MCF 10A (cell line): Measurements from ENCODE around the gene KDM4C. TPM values are rescaled to one million over a fixed set of nuclear protein-coding genes. Genes with fewer than 3 reads are reported as not detected.

Source experiments
- BruUV-seq: library from RNA; stranded (reverse); fragments of 400-500 nt; replicated peaks from 2 replicates; lab custom pipeline; 2021; lab: Mats Ljungman, UMichigan
- CTCF ChIA-PET: fragments of 300-600 bp; sonication (Branson Sonifier 250); formaldehyde crosslinking; extraction: SDS; loops from one replicate; lab custom pipeline; 2021; ENCODE audit warnings: antibody characterized with exemption, inconsistent platforms; lab: Yijun Ruan, JAX
- POLR2A ChIA-PET: fragments of 300-600, 350-650 bp; sonication (Branson Sonifier 250); formaldehyde crosslinking; extraction: SDS; loops from one replicate; lab custom pipeline; 2020; ENCODE audit warnings: antibody characterized with exemption, inconsistent platforms; lab: Yijun Ruan, JAX
- DNase-seq: peaks from one replicate; pipeline ENCODE4 v3.0.0-alpha.2; 2018; ENCODE audit not compliant: unreplicated experiment
- H3K27ac Mint-ChIP-seq: one replicate; pipeline ENCODE4 v1.8.0; 2022; ENCODE audit warnings: mild to moderate bottlenecking, low read depth, mixed read lengths; ENCODE audit not compliant: unreplicated experiment
- H3K27me3 Mint-ChIP-seq: one replicate; pipeline ENCODE4 v1.8.0; 2022; ENCODE audit warnings: mixed read lengths; ENCODE audit not compliant: insufficient read depth, unreplicated experiment
- H3K36me3 Mint-ChIP-seq: one replicate; pipeline ENCODE4 v1.8.0; 2022; ENCODE audit warnings: mild to moderate bottlenecking, moderate library complexity, mixed read lengths; ENCODE audit not compliant: insufficient read depth, unreplicated experiment
- H3K4me1 Mint-ChIP-seq: one replicate; pipeline ENCODE4 v1.8.0; 2022; ENCODE audit warnings: mixed read lengths; ENCODE audit not compliant: insufficient read depth, unreplicated experiment
- H3K4me3 Mint-ChIP-seq: one replicate; pipeline ENCODE4 v1.8.0; 2022; ENCODE audit warnings: mild to moderate bottlenecking, moderate library complexity, mixed read lengths; ENCODE audit not compliant: unreplicated experiment
- H3K9me3 Mint-ChIP-seq: one replicate; pipeline ENCODE4 v1.8.0; 2022; ENCODE audit warnings: mixed read lengths; ENCODE audit not compliant: unreplicated experiment
- intact Hi-C: fragments of 100-400 bp; cut with micrococcal nuclease; formaldehyde crosslinking; loops from 2 replicates; pipeline ENCODE4 v1.14.1; 2022
- total RNA-seq: library from RNA; stranded (reverse); gene quantifications from 2 replicates; pipeline ENCODE4 v1.2.3, GENCODE V29; 2022
- TF ChIP-seq, protein P1 (sequence below): fragments of 200-600 bp; IDR thresholded peaks from one replicate; pipeline ENCODE4 v1.8.0; 2022; ENCODE audit warnings: antibody characterized with exemption, mild to moderate bottlenecking; ENCODE audit not compliant: unreplicated experiment

The KDM4C gene
- total RNA-seq, 1 experiment from 2014 or later = 29.5 TPM

DNA sequence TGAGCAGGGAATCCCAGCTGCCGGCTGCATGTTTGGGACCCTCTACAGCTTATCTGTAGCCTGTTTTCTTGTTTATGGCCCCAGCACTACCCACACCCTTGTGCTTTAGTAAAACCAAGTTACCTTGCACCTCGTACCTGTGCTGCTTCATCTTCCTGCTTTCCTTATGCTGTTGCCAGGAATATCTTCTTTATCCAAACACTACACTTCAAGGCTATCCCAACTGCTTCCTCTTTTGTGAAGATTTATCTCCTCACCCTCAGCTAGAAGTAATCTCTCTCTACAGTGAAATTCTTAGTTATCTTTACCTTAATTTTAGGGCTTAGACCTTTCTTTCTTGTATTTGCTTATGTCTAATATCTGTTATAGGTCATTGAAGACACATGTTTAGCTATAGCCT is 171.1 kb downstream of the KDM4C start:
- intact Hi-C loops = no loop called here
- H3K36me3 Mint-ChIP-seq = no peaks in the 10 kb centered on the region
- no TSS peak for BruUV-seq
- H3K27ac Mint-ChIP-seq = no peak overlapping the region
- peaks cover 23% of the 10 kb centered on the region for H3K4me1 Mint-ChIP-seq
- CTCF ChIA-PET = interaction anchor here (0.6 to 2.4 kb wide), 5 partner anchors 15 to 472 kb away, joined by 3 to 8 read pairs (median 3); no protein-coding TSS in a partner anchor
- no peaks in the 10 kb centered on the region for H3K9me3 Mint-ChIP-seq
- TF ChIP-seq, protein P1, sequence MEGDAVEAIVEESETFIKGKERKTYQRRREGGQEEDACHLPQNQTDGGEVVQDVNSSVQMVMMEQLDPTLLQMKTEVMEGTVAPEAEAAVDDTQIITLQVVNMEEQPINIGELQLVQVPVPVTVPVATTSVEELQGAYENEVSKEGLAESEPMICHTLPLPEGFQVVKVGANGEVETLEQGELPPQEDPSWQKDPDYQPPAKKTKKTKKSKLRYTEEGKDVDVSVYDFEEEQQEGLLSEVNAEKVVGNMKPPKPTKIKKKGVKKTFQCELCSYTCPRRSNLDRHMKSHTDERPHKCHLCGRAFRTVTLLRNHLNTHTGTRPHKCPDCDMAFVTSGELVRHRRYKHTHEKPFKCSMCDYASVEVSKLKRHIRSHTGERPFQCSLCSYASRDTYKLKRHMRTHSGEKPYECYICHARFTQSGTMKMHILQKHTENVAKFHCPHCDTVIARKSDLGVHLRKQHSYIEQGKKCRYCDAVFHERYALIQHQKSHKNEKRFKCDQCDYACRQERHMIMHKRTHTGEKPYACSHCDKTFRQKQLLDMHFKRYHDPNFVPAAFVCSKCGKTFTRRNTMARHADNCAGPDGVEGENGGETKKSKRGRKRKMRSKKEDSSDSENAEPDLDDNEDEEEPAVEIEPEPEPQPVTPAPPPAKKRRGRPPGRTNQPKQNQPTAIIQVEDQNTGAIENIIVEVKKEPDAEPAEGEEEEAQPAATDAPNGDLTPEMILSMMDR = no peak
- POLR2A ChIA-PET = no interaction called here
- no peak for DNase-seq
- no peaks in the 10 kb centered on the region for H3K27me3 Mint-ChIP-seq
- no peak overlapping the region for H3K4me3 Mint-ChIP-seq

DNA sequence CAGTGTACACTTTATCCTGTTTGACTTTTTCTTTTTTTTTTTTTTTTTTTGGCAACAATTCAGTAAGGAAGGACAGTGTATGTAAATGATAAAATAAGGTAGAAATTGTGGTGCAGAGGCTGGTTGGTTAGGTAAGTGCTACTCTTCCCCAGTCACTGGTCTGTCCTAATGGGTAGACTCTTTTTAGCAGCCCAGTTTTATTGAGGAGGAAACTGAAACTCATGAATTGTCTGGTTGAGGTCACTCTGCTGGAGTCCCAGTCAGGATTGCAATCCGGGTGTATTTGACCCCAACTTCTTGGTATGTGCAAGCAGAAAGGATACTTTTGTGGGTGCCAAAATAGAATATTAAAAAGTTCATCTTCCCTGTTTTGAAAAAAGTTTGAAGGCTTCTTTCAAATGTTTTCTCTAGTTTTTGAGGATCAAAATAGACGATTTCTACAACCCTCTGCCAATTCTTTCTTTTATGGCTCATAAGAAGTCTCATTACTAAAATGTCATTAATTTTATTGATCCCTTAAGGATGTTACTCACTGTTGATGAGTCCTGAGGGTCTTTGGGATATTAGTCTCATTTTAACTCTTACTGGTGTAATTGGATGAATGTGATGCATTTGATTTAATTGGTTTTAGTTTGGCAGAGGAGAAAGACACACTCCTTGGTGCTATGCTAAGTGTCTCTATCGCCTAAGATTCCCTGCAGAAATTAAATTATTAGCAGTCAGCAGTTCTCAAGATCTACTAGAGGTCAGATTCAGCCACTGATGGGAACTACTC is 171.9 kb downstream of the KDM4C start:
- H3K36me3 Mint-ChIP-seq = no peaks in the 10 kb centered on the region
- CTCF ChIA-PET = interaction anchor here (0.6 to 0.8 kb wide), 2 partner anchors 21 to 472 kb away, joined by 3 read pairs; no protein-coding TSS in a partner anchor
- intact Hi-C loops = no loop called here
- H3K27me3 Mint-ChIP-seq = no peaks in the 10 kb centered on the region
- no peak overlapping the region for H3K4me3 Mint-ChIP-seq
- DNase-seq = no peak
- peaks cover 23% of the 10 kb centered on the region for H3K4me1 Mint-ChIP-seq
- no peak overlapping the region for H3K27ac Mint-ChIP-seq
- no peaks in the 10 kb centered on the region for H3K9me3 Mint-ChIP-seq
- POLR2A ChIA-PET = no interaction called here
- BruUV-seq = no TSS peak
- TF ChIP-seq, protein P1 = no peak

DNA sequence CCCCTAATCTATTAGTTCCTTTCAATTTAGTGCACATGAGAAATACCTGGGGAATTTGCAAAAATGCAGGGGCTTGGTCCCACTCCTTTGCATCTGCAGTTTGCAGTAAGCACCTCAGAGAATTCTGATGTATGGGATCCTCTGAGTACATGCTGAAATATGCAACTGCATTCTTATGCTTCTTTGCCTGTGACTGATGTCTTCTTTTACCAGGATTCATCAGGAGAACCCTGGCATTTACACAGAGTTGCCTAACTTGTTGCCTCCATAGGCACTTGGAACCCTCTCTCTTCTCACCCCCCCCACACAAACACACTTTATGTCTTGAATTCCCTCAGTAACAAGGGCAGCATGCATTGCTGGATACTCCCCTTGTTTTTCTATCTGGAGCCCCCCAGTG is 173.1 kb downstream of the KDM4C start:
- ChIA-PET CTCF (interaction anchor here (0.6 to 2.6 kb wide), 2 partner anchors 23 to 104 kb away, joined by 3 to 15 read pairs; no protein-coding TSS in a partner anchor), POLR2A (interaction anchor here (1.5 to 2.9 kb wide), 3 partner anchors 14 to 174 kb away, joined by 4 to 23 read pairs (median 6); partner anchors contain the start of gene KDM4C)
- Mint-ChIP-seq H3K36me3 (no peaks in the 10 kb centered on the region), H3K9me3 (no peaks in the 10 kb centered on the region), H3K4me1 (peaks cover 23% of the 10 kb centered on the region), H3K27me3 (no peaks in the 10 kb centered on the region), H3K4me3 (no peak overlapping the region), H3K27ac (no peak overlapping the region)
- intact Hi-C loops = no loop called here
- TF ChIP-seq, protein P1 = no peak
- peak; percentile 35 for DNase-seq
- no TSS peak for BruUV-seq

DNA sequence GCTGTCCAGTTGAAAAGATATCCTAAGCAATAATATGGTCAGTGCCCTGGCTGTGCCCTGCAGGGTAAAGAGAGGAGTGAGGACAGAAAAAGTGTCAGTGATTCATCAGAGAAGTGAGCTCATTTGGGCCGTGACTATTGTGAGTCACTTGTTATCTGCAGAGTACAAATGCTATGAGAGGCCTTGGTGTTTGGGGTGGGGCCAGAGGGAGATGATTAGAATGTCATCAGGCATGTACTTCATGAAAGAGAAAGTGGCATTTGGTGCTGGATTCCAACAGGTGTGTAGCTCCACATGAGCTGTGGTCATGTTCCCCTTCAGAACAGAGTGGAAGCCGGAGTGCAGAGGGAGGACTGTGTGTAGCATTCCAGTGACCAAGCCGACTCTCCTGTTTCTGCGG is 174.1 kb downstream of the KDM4C start:
- Mint-ChIP-seq H3K36me3 (no peaks in the 10 kb centered on the region), H3K27me3 (no peaks in the 10 kb centered on the region), H3K27ac (peak overlapping the region; percentile 47), H3K4me3 (peak overlapping the region; percentile 20), H3K9me3 (no peaks in the 10 kb centered on the region), H3K4me1 (peaks cover 23% of the 10 kb centered on the region)
- intact Hi-C loops = no loop called here
- DNase-seq = peak; percentile 85
- no TSS peak for BruUV-seq
- POLR2A ChIA-PET = interaction anchor here (0.8 to 2.9 kb wide), 5 partner anchors 13 to 175 kb away, joined by 3 to 23 read pairs (median 4); partner anchors contain the start of gene KDM4C
- TF ChIP-seq, protein P1 = no peak
- CTCF ChIA-PET = interaction anchor here (0.7 to 2.6 kb wide), 8 partner anchors 8 to 245 kb away, joined by 3 to 15 read pairs (median 4); no protein-coding TSS in a partner anchor
